ENCODE results near the gene SLC26A6.

DNA sequence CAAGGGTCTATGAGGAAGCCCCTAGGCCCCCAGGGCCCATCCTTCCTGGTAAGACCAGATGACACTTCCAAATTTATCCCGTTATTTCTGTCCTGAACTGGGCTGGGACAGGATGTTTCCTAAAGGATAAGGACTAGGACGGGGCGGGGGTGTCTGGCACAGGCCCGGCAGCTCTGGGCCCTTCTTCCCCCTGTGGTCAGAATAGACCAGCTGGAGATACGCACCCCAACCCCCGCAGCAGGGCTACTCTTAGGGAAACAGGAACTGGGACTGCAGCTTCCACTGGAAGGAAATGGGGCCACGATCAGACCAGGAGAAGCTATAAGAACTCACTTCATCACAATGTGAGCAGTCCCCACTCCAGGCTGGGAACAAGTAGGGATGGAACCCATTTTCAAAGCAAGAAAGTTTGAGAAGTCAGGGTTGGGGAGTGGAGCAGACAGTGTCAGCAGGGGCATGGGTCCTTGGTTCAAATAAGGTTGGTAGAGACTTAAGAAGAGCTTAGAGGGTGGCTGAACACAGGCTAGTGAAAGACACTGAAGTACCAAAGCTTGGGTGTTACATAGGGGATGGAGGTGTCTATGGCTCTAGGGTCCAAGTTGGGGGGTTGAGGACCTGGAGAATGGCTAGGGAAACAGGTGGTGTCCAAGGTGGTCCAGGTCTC lies 49.4 kb upstream of the SLC26A6 start:
- TF ChIP-seq, protein P1, sequence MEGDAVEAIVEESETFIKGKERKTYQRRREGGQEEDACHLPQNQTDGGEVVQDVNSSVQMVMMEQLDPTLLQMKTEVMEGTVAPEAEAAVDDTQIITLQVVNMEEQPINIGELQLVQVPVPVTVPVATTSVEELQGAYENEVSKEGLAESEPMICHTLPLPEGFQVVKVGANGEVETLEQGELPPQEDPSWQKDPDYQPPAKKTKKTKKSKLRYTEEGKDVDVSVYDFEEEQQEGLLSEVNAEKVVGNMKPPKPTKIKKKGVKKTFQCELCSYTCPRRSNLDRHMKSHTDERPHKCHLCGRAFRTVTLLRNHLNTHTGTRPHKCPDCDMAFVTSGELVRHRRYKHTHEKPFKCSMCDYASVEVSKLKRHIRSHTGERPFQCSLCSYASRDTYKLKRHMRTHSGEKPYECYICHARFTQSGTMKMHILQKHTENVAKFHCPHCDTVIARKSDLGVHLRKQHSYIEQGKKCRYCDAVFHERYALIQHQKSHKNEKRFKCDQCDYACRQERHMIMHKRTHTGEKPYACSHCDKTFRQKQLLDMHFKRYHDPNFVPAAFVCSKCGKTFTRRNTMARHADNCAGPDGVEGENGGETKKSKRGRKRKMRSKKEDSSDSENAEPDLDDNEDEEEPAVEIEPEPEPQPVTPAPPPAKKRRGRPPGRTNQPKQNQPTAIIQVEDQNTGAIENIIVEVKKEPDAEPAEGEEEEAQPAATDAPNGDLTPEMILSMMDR (optimal IDR thresholded peaks at IDR 0.05 in 1 of 3, IDR thresholded peaks at IDR 0.05 in 1 of 3, conservative IDR thresholded peaks at IDR 0.05 in 1 of 3; ENCODE audit: extremely low read depth in 1 of 3, insufficient read depth in 2 of 3, low read length in 3 of 3), result no peak
- no peak for TF ChIP-seq EZH2 (IDR thresholded peaks at IDR 0.05; ENCODE audit: low read length)

Measured in keratinocyte (primary cell).